Measurements from ENCODE around the gene GRIK1.

DNA sequence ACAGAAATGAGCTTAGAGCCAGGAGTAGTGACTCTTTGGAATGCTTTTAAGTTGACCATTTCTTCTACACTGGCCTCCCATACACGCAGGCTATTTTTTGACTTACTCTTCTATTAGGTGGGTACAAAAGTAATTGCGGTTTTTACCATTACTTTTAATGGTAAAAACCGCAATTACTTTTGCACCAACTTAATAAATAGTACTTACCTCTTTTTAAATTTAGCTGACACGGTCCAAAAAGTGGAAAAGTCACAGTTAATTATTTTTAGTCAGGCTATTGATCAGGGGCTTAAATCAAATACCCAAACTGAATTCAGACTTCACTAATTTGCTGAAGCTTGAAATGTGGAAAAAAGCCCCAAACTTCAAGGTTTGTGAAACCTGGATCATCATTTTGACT, 138.7 kb downstream of the GRIK1 start:
- TF ChIP-seq, protein P1, sequence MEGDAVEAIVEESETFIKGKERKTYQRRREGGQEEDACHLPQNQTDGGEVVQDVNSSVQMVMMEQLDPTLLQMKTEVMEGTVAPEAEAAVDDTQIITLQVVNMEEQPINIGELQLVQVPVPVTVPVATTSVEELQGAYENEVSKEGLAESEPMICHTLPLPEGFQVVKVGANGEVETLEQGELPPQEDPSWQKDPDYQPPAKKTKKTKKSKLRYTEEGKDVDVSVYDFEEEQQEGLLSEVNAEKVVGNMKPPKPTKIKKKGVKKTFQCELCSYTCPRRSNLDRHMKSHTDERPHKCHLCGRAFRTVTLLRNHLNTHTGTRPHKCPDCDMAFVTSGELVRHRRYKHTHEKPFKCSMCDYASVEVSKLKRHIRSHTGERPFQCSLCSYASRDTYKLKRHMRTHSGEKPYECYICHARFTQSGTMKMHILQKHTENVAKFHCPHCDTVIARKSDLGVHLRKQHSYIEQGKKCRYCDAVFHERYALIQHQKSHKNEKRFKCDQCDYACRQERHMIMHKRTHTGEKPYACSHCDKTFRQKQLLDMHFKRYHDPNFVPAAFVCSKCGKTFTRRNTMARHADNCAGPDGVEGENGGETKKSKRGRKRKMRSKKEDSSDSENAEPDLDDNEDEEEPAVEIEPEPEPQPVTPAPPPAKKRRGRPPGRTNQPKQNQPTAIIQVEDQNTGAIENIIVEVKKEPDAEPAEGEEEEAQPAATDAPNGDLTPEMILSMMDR (IDR thresholded peaks at IDR 0.05; ENCODE audit: low read depth, low read length, poor library complexity, severe bottlenecking): no peak
- no peak for TF ChIP-seq EZH2phosphoT487 (IDR thresholded peaks at IDR 0.05; ENCODE audit: borderline replicate concordance, low read length)

All from DOHH2 (cell line).